Tongue (tissue), 3 donors: ENCODE data around the gene RBM44. TPM values are rescaled to one million over a fixed set of nuclear protein-coding genes. Genes with fewer than 3 reads are reported as not detected.

ENCODE experiments used
- DNase-seq: peaks from one replicate; pipeline ENCODE4 v3.0.0-alpha.2; 2015
- small RNA-seq: library from RNA; depleted of rRNA; stranded (forward); fragments of <200 nt; gene quantifications from one replicate; pipeline ENCODE3, GENCODE V24; 2014; ENCODE audit warnings: low replicate concordance
- total RNA-seq: library from RNA; depleted of rRNA; stranded (reverse); fragments of >200 nt; gene quantifications from one replicate; pipeline ENCODE4 v1.2.3, GENCODE V29; 2014

The RBM44 gene
- total RNA-seq, 1 donor from 2014 or later = 4.0 TPM

DNA sequence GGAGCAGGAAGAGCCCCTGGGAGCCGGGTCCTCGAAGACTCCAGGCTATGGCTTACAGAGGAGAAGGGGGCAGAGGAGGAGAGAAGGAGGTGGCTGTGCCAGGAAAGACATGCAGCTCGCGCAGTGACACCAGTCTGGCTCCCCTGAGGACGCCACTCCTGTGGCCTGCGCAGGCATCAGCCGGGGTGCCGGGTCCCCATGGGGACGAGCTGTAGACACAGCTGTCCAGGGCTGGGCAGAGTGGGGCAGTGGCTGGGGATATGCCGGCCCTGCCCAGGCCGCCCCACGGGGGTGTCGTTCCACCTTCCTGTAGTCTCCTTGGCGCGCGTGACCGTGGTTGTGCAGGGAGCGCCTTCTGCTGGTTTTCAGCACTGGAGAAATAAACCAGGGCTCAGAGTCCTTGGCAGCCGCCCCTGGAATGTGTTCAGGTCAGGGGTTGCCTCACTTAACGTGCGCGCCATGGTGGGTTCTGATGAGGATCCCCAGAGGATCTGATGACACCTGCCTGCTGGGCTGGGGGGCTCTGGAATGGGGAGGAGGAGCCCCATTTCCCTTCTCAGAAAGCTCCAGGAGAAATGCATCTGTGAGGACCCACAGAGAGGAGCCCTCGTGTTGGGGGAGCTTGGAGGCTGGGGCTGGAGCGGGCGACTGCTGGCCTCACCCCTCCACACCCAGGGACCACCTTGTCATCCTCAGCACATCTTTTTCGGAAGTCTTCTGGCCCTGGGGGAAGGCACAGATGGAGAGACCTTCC is 87.5 kb downstream of the RBM44 start:
- DNase-seq = peak; percentile 61

GRCh38 chr2:237886685-237887481 is 88.3 kb downstream of the RBM44 start:
- peak; percentile 88 for DNase-seq

DNA sequence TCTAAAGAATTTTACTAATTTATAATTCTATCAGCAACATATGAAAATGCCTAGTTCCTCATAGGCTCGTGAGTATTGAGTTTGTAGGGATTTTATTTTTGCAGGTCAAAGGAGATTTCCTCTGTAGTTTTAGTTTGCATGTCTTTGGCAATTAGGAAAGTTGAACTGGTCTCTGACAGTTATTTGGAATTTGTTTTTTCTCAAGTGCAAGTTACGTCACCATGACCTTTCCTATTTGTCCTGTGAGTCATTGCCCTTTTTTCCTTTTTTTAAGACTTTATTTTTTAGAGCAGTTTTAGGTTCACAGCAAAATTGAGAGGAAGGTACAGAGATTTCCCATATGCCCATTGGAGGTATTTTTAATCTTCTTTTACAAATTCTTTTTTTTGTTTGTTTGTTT is 89.8 kb downstream of the RBM44 start:
- no peak for DNase-seq

GRCh38 chr2:237889016-237889415 is 90.4 kb downstream of the RBM44 start:
- DNase-seq = no peak

GRCh38 chr2:237889811-237890210 is 91.2 kb downstream of the RBM44 start:
- no peak for DNase-seq

Small RNA genes lying within 50 kb of the gene (small RNA-seq; reads per million reads assigned to genes)
- not detected for gene RF00157

Other genes starting within 250 kb of the RBM44 start
- not detected for gene PRLH, start 232.2 kb upstream of the RBM44 start, total RNA-seq
- gene RAB17, start 208.0 kb upstream of the RBM44 start, total RNA-seq = 1.0 TPM
- gene LRRFIP1, start 171.2 kb upstream of the RBM44 start, total RNA-seq = 132 TPM
- gene RAMP1, start 60.8 kb downstream of the RBM44 start, total RNA-seq = 51.7 TPM
- 69.6 TPM for gene UBE2F, start 168.2 kb downstream of the RBM44 start, total RNA-seq